Measurements from ENCODE around the gene TMEM94. TPM values are rescaled to one million over a fixed set of nuclear protein-coding genes. Genes with fewer than 3 reads are reported as not detected.

TMEM94 gene
- total and polyA plus RNA-seq, 2 of the 13 experiments (the other 11 are each of a cell fraction or from before 2014, with no cell fraction given), result 32.6 to 134 TPM

- TF ChIP-seq ZNF407 (CRISPR knock-in tag; IDR thresholded peaks at IDR 0.05; ENCODE audit: not compliant biosample characterization) (peak; percentile 75), ZKSCAN8 (CRISPR knock-in tag; IDR thresholded peaks at IDR 0.05; ENCODE audit: borderline replicate concordance) (peak; percentile 76; the same call in 1 of the 2 replicates), ZNF101 (CRISPR knock-in tag; IDR thresholded peaks at IDR 0.05; ENCODE audit: borderline replicate concordance, low read depth) (no peak), GZF1 (CRISPR knock-in tag; IDR thresholded peaks at IDR 0.05) (no peak), SYNCRIP (IDR thresholded peaks at IDR 0.05; ENCODE audit: insufficient read depth, low read depth, low read length) (no peak), U2AF1 (optimal IDR thresholded peaks at IDR 0.05; ENCODE audit: low read depth, low read length) (peak; percentile 70), ZNF136 (CRISPR knock-in tag; IDR thresholded peaks at IDR 0.05; ENCODE audit: low read depth) (0 out of 2 replicates have a peak, but pooled peaks have one; percentile 74)
- TF ChIP-seq, protein P1, sequence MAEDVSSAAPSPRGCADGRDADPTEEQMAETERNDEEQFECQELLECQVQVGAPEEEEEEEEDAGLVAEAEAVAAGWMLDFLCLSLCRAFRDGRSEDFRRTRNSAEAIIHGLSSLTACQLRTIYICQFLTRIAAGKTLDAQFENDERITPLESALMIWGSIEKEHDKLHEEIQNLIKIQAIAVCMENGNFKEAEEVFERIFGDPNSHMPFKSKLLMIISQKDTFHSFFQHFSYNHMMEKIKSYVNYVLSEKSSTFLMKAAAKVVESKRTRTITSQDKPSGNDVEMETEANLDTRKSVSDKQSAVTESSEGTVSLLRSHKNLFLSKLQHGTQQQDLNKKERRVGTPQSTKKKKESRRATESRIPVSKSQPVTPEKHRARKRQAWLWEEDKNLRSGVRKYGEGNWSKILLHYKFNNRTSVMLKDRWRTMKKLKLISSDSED (CRISPR knock-in tag; IDR thresholded peaks at IDR 0.05), result no peak
- TF ChIP-seq, protein P2, sequence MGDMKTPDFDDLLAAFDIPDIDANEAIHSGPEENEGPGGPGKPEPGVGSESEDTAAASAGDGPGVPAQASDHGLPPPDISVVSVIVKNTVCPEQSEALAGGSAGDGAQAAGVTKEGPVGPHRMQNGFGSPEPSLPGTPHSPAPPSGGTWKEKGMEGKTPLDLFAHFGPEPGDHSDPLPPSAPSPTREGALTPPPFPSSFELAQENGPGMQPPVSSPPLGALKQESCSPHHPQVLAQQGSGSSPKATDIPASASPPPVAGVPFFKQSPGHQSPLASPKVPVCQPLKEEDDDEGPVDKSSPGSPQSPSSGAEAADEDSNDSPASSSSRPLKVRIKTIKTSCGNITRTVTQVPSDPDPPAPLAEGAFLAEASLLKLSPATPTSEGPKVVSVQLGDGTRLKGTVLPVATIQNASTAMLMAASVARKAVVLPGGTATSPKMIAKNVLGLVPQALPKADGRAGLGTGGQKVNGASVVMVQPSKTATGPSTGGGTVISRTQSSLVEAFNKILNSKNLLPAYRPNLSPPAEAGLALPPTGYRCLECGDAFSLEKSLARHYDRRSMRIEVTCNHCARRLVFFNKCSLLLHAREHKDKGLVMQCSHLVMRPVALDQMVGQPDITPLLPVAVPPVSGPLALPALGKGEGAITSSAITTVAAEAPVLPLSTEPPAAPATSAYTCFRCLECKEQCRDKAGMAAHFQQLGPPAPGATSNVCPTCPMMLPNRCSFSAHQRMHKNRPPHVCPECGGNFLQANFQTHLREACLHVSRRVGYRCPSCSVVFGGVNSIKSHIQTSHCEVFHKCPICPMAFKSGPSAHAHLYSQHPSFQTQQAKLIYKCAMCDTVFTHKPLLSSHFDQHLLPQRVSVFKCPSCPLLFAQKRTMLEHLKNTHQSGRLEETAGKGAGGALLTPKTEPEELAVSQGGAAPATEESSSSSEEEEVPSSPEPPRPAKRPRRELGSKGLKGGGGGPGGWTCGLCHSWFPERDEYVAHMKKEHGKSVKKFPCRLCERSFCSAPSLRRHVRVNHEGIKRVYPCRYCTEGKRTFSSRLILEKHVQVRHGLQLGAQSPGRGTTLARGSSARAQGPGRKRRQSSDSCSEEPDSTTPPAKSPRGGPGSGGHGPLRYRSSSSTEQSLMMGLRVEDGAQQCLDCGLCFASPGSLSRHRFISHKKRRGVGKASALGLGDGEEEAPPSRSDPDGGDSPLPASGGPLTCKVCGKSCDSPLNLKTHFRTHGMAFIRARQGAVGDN (CRISPR knock-in tag; IDR thresholded peaks at IDR 0.05), result peak; percentile 98
Observed at GRCh38 chr17:75511610-75512575, 55.5 kb downstream of the TMEM94 start (continued).

Measured in HepG2 (cell line).